ENCODE measurements around the gene TMEM100.
A peak's percentile ranks its signal among the peaks of the same experiment; 100 is the strongest.

The TMEM100 gene

DNA sequence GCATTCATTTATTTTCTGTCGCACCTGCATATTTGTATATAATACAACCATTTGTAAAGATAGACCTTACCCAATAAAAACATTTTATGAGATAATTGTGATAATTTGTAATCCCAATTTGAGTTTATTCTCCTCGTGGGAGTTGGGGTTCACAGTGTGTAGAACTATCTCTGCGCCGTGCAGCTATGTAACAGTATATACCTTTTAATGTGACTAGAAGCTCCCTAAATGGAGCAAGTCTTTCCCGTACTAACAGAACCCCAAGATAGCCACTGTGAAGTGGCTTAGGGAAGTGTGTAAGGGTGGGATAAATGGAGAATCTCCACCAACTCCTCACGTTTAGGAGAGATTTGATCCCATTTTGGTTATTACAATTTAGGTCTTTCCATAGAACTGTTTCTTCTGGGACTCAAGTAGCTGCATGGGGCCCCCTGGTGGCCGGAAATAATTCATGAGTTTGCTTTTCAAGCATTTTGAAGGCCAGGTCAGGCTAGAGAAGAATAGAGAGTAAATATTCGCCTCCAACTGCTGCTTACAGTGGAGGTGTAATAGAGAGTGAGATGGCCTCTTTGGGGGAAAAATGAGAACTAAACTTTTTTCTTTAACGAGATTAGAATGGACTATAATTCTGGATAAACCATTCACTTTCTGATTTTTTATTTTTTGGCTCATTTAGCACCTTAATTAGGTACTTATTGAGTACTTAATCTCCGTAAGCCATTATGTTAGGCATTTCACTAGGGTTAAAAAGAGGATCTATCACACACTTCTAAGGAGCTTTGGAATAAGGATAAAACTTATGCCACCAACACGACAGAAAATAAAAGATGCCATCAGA, 4.5 kb downstream of the TMEM100 start:
- peak; percentile 44 for DNase-seq (ENCODE audit: low spot score)

DNA sequence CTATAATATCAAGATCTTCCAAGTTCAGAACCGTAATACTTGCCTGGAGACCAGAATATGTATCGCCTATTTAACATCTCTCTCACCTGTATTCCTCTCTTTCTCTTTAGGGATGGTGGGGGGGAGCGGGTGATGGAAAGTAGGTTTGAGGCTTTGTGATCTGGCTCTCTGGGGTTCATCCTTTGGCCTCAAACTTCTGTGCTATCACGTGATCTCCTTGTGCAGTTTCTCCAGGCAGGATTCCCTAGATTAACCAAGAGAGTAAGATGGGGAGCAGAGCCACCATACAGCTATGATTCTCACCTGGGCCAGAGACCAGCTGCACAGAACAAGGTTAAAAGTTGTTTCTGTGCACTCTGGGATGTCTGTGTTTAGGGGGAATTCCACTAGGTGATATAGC, 5.2 kb downstream of the TMEM100 start:
- no peak for DNase-seq (ENCODE audit: low spot score)

DNA sequence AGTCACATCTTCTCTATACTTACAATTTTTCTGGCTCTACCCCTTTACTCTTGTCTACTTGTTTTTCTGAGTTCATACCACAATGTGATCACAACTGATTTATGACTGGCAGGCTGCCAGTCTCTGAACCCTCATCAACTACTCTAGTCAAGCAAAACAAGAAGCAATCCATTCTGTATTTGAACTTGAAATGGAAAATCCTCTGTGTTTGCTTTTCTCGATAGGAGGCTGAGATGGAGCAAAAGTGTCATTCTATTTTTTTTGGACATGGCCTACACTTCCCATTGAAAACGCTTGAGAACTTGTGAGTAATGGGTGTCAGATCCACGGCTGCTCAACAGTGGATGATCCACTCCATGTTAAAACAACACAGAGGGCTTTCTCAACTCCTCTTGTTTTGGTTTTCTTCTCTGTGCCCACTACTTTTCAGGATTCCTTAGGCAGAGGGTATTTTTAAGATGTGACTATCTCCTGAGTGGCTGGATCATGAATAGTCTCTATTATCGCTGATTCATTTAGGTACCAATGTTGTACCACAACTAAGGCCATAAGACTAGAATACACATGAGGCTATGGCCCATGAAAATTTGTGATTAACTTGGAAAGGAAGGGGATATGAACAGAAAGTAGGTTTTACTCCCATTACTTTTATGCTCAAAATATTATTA, 11.7 kb downstream of the TMEM100 start:
- no peak for DNase-seq (ENCODE audit: low spot score)

DNA sequence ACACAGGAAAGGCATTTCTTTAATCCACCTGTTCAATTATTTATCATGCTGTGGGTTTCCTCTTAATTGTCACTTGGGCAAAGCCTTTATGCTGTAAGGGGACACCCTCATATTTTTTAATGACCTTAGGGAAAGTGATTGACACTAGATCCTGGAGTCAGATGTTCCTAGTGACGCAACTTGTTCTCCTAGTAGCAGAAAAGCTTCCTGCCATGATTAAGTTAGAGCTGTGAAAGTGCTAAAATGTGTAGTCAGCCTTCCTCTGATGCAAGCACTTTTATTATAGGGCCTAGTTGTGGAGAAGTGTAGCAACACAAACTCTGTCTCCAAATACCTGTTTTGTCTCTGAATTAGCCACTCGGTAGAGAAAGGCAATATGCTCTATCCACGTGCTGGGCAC, 12.3 kb downstream of the TMEM100 start:
- no peak for DNase-seq (ENCODE audit: low spot score)

DNA sequence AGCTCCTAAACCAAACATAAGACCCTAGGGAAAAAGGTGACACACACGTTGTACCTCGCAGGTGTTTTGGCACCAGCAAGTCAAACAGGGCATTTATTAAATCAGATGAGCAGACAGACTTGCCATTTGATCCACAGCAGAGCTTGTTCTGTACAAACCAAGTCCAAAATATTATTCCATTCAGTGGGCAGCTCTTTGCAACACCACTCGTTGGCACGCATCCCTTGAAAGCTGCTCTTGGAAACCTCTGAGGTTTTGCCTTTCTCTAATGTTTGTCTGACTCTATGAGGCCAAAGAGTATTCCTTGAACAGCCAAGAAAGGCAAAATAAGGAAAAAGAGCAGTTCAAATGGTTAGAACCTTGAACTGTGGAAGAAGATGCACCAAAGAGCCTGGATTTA, 12.7 kb downstream of the TMEM100 start:
- DNase-seq (ENCODE audit: low spot score), result no peak

DNA sequence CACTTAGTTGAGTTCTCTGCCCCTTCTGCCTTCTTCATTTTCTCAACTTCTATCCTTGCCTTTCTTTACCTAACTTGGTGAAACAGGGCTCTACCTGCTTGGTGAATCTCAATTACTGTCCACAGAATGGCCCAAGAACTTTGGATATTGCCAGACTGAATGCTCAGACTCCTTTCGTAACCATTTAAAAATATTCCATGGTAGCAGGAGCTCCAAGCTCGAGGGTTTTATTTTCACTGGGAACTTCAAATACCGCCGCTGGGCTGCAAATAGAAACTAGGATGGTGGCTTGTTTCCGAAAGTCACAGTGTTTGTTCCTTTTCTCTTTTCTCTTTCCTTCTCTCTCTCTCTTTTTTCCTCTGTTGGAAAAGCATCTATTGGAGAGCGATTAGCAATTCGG, 13.2 kb downstream of the TMEM100 start:
- DNase-seq (ENCODE audit: low spot score), result no peak

DNA sequence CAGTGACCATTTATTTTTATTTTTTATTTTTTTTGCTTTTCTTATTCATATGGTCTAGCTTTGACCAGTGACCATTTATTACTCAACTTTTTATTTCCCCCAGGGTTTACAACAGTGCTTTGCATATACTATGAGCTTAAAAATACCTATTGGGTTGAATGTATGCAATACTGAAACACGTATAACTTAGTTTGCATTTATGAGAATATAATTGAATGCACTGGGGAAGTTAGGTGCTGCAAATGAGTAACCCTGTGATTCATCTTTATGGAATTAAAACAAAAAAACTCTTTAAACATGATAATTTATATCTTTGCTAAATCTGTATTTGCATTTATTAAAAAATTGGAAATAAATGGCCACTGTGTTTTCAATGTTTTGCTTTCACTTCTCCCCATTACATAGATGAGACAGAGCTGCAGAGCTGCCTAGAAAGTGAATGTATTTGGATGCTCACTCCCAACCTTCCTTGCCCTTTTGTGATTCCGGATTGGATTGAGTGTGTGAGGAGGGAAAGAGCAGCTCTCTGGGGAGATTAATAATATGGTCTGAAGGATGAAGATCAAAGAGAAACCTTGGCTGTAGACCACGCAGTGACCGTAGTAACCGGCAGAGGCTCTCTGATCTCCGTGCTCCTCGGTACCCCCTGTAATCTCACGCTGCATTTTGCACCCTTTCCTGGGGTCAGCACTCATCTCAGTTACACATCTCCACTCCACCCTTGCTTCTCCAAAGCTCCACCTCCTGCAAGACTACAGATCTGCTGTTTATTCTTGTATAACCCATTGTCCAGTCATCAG, 14.3 kb downstream of the TMEM100 start:
- no peak for DNase-seq (ENCODE audit: low spot score)

DNA sequence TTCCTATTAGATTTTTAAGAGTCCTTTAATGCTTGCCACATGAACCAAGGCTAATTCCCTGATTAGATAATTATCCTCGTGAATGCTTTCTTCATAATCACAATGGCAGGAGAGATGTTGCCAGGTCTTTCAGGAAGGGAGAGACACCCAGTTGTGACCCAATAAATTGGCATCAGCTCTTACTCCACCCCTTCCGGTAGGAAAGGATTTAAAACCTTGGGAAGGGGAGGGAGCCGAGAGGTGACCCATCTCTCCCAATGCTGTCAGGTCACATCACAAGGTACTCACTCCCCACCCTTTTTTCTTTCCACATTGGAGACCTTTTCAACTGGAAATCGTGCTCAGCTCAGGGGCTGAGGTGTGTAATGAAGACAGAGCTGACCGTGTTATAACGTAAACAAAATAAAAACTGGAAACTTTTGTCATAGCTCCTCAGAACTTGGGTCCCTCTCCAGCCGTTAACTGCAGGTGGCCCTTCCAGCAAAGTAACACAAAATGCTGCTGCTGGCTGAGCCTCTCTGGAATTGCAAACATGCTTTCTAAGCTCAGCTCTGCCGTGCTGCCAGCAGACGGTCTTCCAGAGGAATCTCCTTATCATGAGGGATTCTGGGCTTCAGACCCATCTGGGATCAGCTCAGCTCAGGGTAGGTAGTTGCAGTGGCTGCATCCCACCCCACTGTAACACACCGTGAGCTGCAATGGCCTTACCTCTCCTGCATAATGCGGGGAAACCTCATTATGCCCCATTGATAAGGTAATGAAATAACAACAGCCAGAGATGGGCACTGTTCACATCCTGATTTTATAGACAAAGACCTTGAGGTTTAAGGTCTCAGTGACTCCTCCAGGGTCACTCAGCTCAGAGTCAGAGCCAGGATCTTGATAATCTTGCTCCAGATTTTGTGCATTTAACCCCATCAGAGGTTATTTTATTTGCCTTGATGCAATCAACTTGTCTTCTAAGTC, 15.6 kb downstream of the TMEM100 start:
- DNase-seq (ENCODE audit: low spot score), result no peak

DNA sequence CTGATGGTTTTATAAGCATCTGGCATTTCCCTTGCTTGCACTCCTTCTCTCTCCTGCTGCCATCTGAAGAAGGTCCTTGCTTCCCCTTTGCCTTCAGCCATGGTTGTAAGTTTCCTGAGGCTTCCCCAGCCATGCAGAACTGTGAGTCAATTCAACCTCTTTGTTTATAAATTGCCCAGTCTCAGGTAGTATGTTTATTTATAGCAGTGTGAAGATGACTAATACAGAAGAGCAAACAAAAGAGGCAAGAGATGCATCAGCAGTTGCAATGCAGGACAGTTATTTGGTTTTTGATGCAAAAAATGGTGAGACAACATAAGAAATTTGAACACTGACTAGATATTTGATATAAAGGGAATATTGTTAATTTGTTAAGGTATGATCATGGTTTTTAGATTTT, 16.8 kb downstream of the TMEM100 start:
- no peak for DNase-seq (ENCODE audit: low spot score)

DNA sequence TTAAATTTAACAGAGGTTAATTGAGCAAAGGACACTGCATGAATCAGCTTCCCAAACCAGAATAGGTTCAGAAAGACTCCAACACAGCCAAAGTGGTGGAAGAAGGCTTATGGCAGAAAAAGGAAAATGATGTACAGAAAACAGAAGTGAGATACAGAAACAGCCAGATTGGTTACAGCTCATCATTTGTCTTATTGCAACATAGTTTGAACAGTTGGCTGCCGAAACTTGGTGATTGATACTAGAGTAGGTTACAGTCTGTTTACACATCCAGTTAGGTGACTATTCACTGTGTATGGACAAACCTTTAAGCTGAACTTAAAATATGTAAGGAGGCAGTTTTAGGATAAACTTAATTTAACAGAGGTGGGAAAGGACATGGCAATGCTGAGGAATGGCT, 18.3 kb downstream of the TMEM100 start:
- no peak for DNase-seq (ENCODE audit: low spot score)

DNA sequence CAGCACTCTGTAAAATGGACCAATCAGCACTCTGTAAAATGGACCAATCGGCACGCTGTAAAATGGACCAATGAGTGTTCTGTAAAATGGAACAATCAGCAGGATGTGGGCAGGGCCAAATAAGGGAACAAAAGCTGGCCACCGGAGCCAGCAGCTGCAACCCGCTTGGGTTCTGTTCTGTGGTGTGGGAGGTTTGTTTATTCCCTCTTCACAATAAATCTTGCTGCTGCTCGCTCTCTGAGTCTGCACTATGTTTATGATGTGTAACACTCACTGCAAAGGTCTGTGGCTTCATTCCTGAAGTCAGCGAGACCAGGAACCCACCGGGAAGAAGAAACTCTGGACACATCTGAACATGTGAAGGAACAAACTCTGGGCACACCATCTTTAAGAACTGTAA, 20.5 kb downstream of the TMEM100 start:
- DNase-seq (ENCODE audit: low spot score), result no peak

DNA sequence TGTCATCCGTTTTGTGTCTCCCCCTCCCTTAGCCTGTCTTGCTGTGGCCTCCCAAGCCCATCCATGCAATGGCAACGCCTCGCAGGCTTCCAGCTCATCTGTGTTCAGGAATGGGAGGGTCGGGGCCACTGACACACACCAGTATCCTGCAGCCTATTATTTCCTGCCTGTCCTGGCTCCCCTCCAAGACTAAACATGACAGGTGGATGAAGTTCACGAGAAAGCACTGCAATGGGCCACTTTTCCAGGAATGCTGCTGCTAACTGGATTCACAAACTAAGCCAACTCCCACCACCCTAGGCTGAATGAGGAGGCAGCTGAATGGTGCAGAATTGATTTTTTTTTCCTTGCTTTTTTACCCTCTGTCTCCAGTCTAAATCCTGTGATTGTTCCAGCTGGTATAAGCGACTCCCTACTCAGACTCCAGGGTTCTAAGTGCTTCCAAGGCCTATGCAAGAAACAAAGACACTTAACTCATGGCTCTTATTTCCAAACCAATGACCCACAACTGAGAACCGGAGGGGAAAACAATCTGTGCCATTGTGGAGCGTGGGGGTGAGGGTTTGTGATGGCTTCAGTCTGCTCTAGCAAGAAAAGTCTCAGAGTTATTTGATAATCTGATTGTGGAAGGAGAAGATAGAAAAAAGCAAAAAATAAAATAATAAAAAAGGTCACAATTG, 23.3 kb downstream of the TMEM100 start:
- no peak for DNase-seq (ENCODE audit: low spot score)

DNA sequence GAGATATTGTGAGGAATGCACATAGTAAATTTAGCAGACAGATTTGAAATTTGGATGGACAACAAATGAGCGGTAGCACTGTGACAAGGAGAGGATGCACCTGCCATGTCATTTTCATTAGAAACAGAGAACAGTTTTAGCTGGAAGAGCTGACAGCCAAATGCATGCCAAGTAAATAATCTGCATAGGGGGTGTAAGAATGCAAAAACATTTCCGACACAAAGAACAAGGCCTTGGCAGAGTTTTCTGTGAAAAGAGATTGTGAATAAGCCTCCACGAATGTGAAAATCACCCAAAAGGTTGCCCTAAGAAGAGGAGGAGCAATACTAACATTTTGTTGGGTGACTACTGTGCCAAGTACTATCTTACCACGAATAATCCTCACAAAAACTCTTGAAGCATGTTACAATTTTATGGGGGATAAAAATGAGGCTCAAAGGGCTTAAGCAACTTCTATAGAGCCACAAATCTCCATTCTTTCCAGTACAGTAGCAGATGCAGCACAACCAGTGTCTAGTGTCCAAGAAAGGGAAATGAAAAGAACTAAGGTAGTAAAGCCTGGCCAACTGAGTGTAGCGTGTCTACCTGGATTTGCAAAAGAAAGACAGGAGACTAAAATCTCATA, 28.3 kb downstream of the TMEM100 start:
- DNase-seq (ENCODE audit: low spot score), result no peak

DNA sequence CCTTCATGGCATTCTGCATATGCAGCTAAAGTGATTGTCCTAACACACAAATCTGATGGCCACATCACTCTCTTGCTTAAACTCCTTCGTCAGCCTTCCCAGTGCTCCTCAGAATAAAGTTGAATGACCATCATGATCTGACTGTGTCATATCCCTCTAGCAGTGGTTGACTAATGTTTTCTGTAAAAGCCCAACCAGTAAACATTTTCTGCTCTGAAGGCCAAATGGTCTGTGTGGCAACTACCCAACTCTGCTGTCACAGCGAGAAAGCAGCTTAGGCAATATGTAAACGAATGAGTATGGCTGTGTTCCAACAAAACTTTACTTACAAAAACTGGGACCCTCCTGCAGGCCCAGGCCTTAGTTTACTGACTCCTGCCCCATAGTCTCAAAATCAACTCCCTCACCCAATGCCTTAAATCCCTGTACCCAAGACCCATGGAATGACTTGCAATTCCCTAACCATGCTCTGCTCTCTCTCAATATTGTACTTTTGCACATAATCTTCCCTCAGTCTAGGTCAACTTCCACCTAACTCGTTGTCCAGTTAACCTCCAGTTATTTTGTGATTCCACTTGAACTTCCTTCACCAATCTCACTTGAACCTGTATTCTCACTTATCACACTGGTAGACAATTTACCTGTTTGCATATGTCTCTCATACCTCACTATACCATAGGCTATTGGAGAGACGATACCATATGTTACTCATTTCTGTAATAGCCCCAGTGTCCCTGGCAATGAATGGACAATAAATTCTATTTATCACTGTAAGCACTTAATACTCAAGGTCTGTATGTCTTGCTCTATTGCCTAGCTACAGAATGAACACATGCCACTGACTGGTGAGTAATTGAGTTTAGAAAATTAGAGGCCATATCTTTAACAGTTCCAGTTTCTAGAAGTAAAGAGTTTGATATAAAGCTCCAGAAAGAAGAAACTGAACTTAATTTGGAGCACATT, 29.1 kb downstream of the TMEM100 start:
- peak; percentile 44 for DNase-seq (ENCODE audit: low spot score)

DNA sequence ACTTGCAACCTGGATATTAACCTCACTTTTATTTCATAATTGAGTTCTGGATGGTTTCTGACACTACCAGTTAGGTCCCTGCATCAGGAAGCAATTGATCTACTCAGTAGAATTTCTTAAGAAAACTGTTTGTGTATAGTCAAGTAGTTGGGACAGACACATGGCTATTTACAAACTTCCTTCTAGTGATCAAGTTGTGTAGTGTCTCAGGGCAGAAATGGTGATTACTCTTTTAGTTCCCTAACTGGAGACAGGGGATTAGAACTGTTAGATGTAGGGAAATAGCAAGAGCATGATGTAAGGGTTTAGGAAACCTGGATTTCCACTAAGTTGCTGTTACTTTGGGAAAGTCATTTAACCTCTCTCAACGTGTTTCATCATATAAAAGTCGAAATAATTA, 30.4 kb downstream of the TMEM100 start:
- DNase-seq (ENCODE audit: low spot score), result no peak

DNA sequence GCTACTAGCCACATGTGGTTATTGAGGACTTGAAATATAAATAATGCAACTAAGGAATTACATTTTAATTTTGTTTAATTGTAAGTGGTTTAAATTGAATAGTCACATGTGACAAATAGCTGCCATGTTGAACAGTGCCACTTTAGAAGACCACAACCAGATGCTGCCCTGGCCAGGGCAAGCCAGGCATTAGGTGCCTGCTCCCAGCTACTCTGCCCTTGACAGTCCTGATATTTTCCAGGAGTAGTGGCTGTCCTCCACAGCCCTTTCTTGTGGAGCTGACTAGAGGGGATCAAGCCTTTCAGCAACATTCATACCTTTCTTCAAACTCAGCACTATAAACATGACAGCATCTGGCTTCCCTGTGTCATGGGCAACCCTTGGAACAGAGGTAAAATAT, 31.0 kb downstream of the TMEM100 start:
- no peak for DNase-seq (ENCODE audit: low spot score)

DNA sequence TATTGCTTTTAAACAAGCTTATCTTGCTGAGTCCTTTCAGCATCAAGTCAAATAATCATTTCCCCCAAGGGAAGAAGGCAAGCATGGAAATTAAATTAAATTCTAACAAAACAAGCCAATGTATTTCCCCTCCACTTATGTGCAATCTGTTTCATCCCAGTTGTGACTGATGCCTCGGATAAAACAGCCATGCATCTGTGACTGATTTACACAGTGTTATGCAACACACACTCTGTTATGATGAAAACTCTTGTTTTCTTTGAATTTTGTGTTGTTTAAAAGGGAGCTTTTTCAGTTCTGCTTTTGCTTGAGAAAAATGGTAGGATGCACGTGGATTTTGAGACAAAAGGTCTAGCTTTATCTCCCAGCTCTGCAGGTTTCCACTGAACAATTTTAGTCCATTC, 32.6 kb downstream of the TMEM100 start:
- peak; percentile 13 for DNase-seq (ENCODE audit: low spot score)

DNA sequence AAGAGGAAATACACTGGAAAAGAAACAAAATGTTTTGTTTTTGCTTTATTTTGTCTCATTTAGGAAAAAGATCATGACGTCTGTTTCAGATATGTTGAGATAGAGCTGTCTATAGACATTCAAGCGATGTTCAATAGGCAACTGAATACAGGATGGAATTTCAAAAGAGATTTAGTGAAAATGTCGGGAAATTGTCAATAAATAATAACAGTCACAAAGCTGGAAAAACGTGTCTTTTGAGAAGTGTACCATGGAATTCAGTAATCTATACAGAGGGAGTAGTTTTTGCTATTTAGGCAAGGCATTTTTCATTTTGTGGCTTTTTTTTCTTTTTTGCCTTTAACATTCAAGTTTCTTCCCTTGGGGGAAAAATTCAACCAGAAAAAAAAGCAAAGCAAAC, 33.0 kb downstream of the TMEM100 start:
- DNase-seq (ENCODE audit: low spot score), result no peak

DNA sequence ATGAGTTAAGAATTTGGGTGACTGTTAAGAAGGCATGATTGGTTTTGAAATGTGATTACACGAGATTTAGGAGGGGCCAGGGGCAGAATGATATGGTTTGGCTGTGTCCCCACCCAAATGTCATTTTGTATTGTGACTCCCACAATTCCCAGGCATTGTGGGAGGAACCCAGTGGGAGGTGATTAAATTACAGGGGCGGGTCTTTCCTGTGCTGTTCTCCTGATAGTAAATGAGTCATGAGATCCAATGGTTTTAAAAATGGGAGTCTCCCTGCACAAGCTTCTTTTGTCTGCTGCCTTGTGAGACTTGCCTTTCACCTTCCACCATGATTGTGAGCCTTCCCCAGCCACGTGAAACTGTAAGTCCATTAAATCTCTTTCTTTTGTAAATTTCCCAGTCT, 34.6 kb downstream of the TMEM100 start:
- no peak for DNase-seq (ENCODE audit: low spot score)

DNA sequence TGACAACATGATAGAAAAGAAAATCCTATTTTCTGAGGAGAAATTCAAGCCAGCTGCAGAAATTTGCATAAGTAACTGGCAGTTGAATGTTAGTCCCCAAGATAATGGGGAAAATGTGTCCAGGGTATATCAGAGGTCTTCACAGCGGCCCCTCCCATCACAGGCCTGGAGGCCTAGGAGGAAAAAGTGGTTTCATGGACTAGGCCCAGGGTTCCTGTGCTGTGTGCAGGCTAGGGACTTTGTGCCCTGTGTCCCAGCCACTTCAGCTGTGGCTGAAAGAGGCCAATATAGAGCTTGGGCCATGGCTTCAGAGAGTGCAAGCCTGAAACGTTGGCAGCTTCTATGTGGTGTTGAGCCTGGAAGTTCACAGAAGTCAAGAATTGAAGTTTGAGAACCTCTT, 35.6 kb downstream of the TMEM100 start:
- no peak for DNase-seq (ENCODE audit: low spot score)

All from AG08395 (cell line).